ENCODE data around the gene CDK16.

The CDK16 gene

DNA sequence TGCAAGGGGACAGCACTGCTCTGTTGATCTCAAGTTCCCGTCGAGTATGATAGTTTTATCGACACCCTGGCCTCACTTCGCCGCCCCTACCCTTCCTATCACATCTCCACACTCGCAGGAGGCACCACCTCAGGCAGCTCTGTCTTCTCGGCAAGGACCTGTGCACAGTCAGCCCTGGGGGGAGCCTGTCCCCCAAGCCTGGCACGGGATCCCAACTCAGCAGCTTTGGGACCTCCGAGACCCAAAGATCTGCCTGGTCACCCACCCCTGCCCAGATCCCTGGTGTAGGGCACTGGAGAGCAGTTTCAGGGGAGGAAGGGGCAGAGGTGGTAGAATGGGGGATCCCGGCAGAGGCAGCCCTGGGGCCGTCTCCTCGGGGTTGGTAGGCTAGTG lies 42.9 kb upstream of the CDK16 start:
- Histone ChIP-seq H3K36me3 (ENCODE audit: control insufficient read depth, insufficient read depth, low read length) (peaks cover 39% of the 10 kb centered on the region), H3K9me3 (ENCODE audit: control insufficient read depth, insufficient read depth, low read length) (no peaks in the 10 kb centered on the region), H3K27ac (ENCODE audit: low read length) (no peak overlapping the region), H3K4me3 (ENCODE audit: low read length) (no peak overlapping the region), H3K4me1 (ENCODE audit: control insufficient read depth, insufficient read depth, low read length) (no peaks in the 10 kb centered on the region; the same call in 1 of the 2 replicates), H3K27me3 (ENCODE audit: control insufficient read depth, insufficient read depth, low read length) (no peaks in the 10 kb centered on the region)
- no CpG with 5 or more reads among the region's 12 CpGs for WGBS (ENCODE audit: insufficient coverage, insufficient read length)
- no peak for DNase-seq (ENCODE audit: low read depth, low spot score)

DNA sequence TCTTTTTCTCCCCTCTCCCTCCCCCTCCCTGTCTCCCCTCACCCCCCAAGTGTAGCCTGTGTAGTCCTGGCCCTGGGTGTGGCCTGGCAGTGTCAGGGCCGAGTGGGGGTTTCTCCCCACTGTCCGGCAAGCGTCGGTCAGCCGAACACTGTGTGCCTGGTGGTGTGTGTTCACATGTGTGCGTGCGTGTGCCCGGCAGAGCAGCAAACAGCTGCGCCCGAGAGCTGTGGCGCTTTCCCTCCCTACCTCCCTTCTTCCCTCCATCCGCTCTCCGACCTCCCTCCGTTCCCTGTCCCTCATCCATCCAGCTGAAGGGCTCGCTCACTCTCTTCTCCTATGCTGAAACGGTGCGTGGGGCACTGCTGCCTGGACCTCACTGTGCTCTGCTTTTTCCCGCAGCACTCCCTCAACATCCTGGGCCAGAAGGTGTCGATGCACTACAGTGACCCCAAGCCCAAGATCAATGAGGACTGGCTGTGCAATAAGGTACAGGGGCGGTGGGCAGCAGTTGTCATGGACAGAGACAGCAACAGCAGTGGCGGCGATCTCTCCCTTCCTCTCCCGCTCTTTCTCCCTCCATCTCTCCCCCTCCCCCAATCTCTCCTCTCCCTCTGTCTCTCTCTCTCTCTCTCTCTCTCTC lies 42.3 kb upstream of the CDK16 start:
- DNase-seq (ENCODE audit: low read depth, low spot score): no peak

DNA sequence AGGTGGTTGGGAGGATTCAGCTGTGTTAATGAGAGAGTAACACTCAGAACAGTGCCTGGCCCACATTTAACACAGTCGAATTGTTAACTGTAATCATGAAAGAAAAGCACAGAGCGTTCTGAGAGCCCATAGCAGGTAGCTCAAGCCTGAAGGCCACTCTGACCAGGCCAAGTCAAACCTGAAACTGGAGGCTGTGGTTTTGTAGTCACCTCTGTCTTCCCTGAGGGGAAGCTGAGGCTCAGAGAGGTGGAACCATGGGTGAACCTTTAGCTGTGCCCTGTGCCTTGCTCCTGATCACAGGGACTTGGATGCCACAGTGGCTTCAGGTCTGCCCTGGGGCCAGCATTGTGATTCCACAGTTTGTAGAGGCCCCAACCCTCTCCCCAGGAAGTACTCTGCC lies 41.4 kb upstream of the CDK16 start:
- no peak overlapping the region for H3K4me3 ChIP-seq (ENCODE audit: low read length)
- no peaks in the 10 kb centered on the region for H3K9me3 ChIP-seq (ENCODE audit: control insufficient read depth, insufficient read depth, low read length)
- no peaks in the 10 kb centered on the region for H3K27me3 ChIP-seq (ENCODE audit: control insufficient read depth, insufficient read depth, low read length)
- H3K27ac ChIP-seq (ENCODE audit: low read length): no peak overlapping the region
- no peaks in the 10 kb centered on the region; the same call in 1 of the 2 replicates for H3K4me1 ChIP-seq (ENCODE audit: control insufficient read depth, insufficient read depth, low read length)
- no peak for DNase-seq (ENCODE audit: low read depth, low spot score)
- no CpG with 5 or more reads among the region's 2 CpGs for WGBS (ENCODE audit: insufficient coverage, insufficient read length)
- peaks cover 47% of the 10 kb centered on the region for H3K36me3 ChIP-seq (ENCODE audit: control insufficient read depth, insufficient read depth, low read length)

More for the DNA sequence above, 42.3 kb upstream of the CDK16 start:
- H3K27ac ChIP-seq (ENCODE audit: low read length): no peak overlapping the region
- no peaks in the 10 kb centered on the region for H3K27me3 ChIP-seq (ENCODE audit: control insufficient read depth, insufficient read depth, low read length)
- no peaks in the 10 kb centered on the region; the same call in 1 of the 2 replicates for H3K4me1 ChIP-seq (ENCODE audit: control insufficient read depth, insufficient read depth, low read length)
- no peak overlapping the region for H3K4me3 ChIP-seq (ENCODE audit: low read length)
- no CpG with 5 or more reads among the region's 23 CpGs for WGBS (ENCODE audit: insufficient coverage, insufficient read length)
- peaks cover 40% of the 10 kb centered on the region for H3K36me3 ChIP-seq (ENCODE audit: control insufficient read depth, insufficient read depth, low read length)
- no peaks in the 10 kb centered on the region for H3K9me3 ChIP-seq (ENCODE audit: control insufficient read depth, insufficient read depth, low read length)

DNA sequence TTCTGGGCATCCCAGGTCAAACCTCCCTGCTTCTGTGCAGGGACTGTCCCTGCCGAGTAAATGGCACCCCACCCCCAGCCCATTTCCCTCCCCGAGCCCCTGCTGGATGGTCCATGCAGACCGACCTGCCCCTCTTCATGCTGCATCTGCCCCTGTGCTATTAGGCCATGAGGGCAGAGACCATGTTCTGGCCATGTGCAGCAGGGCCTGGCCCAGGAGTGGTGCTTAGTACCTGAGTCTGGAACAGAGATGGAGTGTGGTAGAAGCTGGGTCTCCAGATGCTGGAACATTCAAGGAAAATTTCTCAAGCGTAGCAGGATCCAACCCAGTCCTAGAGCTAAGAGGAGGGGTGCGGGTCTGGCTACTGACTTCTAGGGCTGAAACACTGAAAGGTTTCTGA lies 40.1 kb upstream of the CDK16 start:
- H3K9me3 ChIP-seq (ENCODE audit: control insufficient read depth, insufficient read depth, low read length): no peaks in the 10 kb centered on the region
- no peaks in the 10 kb centered on the region for H3K27me3 ChIP-seq (ENCODE audit: control insufficient read depth, insufficient read depth, low read length)
- H3K4me3 ChIP-seq (ENCODE audit: low read length): no peak overlapping the region
- no peak overlapping the region for H3K27ac ChIP-seq (ENCODE audit: low read length)
- WGBS (ENCODE audit: insufficient coverage, insufficient read length): no CpG with 5 or more reads among the region's 5 CpGs
- no peaks in the 10 kb centered on the region; the same call in 1 of the 2 replicates for H3K4me1 ChIP-seq (ENCODE audit: control insufficient read depth, insufficient read depth, low read length)
- DNase-seq (ENCODE audit: low read depth, low spot score): no peak
- peaks cover 47% of the 10 kb centered on the region for H3K36me3 ChIP-seq (ENCODE audit: control insufficient read depth, insufficient read depth, low read length)

DNA sequence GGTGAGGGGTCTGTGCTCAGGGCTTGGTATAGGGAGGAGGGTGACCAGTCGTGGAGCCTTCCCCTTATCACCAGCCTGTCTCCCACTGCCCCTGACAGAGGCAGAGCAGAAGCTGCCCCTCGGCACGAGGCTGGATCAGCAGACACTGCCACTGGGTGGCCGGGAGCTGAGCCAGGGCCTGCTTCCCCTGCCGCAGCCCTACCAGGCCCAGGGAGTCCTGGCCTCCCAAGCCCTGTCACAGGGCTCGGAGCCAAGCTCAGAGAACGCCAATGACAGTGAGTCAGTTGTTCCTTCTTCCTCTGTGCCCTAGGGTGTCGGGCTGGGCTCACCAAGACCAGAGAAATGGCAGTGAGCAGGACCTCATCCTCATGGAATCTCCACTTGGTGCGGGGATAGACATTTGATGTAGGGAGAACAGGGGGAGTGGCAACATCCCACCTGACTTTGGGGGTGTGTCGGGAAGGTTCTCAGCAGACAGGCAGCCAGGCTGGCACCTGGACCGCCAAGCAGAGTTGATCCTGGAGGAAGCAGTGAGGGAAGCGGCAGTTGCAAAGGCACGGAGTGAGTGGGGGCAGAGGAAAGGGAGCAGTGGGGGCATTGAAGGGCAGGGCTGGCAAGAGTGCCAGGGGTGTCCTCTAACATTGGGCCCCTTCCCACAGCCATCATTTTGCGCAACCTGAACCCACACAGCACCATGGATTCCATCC lies 39.1 kb upstream of the CDK16 start:
- H3K36me3 ChIP-seq (ENCODE audit: control insufficient read depth, insufficient read depth, low read length): peaks cover 45% of the 10 kb centered on the region
- WGBS (ENCODE audit: insufficient coverage, insufficient read length): no CpG with 5 or more reads among the region's 14 CpGs
- H3K27me3 ChIP-seq (ENCODE audit: control insufficient read depth, insufficient read depth, low read length): no peaks in the 10 kb centered on the region

DNA sequence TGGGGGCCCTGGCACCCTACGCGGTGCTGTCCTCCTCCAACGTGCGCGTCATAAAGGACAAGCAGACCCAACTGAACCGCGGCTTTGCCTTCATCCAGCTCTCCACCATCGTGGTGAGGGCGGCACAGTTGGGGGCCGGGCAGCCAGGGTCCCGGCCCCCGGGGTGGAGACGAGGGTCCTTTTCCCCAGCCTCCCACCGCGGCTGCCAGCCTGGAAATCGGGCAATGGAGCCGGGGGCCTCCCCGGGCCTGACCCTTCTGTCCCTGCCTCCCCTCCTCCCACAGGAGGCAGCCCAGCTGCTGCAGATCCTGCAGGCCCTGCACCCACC lies 38.6 kb upstream of the CDK16 start:
- no peaks in the 10 kb centered on the region; the same call in 1 of the 2 replicates for H3K4me1 ChIP-seq (ENCODE audit: control insufficient read depth, insufficient read depth, low read length)
- DNase-seq (ENCODE audit: low read depth, low spot score): no peak
- no peak overlapping the region for H3K27ac ChIP-seq (ENCODE audit: low read length)
- no CpG with 5 or more reads among the region's 18 CpGs for WGBS (ENCODE audit: insufficient coverage, insufficient read length)
- H3K36me3 ChIP-seq (ENCODE audit: control insufficient read depth, insufficient read depth, low read length): peaks cover 39% of the 10 kb centered on the region
- H3K9me3 ChIP-seq (ENCODE audit: control insufficient read depth, insufficient read depth, low read length): no peaks in the 10 kb centered on the region
- H3K4me3 ChIP-seq (ENCODE audit: low read length): no peak overlapping the region
- H3K27me3 ChIP-seq (ENCODE audit: control insufficient read depth, insufficient read depth, low read length): no peaks in the 10 kb centered on the region

More for the DNA sequence above, 39.1 kb upstream of the CDK16 start:
- Histone ChIP-seq H3K9me3 (ENCODE audit: control insufficient read depth, insufficient read depth, low read length) (no peaks in the 10 kb centered on the region), H3K4me3 (ENCODE audit: low read length) (no peak overlapping the region), H3K27ac (ENCODE audit: low read length) (no peak overlapping the region), H3K4me1 (ENCODE audit: control insufficient read depth, insufficient read depth, low read length) (no peaks in the 10 kb centered on the region; the same call in 1 of the 2 replicates)
- no peak for DNase-seq (ENCODE audit: low read depth, low spot score)

DNA sequence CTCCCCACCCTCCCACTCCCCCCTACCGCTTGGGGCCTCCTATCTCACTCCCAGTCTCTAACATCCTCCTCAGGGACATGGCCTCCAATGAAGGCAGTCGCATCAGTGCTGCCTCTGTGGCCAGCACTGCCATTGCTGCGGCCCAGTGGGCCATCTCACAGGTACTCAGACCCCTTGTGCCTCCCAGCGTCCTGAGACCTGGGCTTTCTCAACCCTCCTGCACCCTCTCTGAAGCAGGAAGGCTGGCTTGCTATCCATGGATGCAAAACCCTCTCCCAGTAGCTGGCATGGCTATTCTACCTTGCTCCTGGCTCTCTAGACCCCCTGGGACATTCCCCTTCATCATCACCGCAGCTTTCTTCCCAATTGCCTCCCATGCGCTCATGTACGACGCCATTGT lies 38.1 kb upstream of the CDK16 start:
- H3K27me3 ChIP-seq (ENCODE audit: control insufficient read depth, insufficient read depth, low read length): no peaks in the 10 kb centered on the region
- no CpG with 5 or more reads among the region's 8 CpGs for WGBS (ENCODE audit: insufficient coverage, insufficient read length)

DNA sequence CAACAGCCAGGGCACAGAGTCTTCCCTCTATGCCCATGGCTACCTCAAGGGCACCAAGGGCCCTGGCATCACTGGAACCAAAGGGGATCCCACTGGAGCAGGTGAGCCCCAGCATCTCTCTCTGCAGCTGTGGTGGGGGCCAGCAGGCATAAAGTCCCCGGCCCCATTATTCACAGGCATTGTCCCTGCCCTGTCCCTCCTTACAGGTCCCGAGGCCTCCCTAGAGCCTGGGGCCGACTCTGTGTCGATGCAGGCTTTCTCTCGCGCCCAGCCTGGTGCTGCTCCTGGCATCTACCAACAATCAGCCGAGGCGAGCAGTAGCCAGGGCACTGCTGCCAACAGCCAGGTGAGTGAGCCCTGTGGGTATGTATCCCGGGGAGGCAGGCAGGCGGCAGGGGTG lies 37.2 kb upstream of the CDK16 start:
- Histone ChIP-seq H3K9me3 (ENCODE audit: control insufficient read depth, insufficient read depth, low read length) (no peaks in the 10 kb centered on the region), H3K27me3 (ENCODE audit: control insufficient read depth, insufficient read depth, low read length) (no peaks in the 10 kb centered on the region), H3K27ac (ENCODE audit: low read length) (no peak overlapping the region), H3K4me1 (ENCODE audit: control insufficient read depth, insufficient read depth, low read length) (no peaks in the 10 kb centered on the region; the same call in 1 of the 2 replicates), H3K4me3 (ENCODE audit: low read length) (no peak overlapping the region), H3K36me3 (ENCODE audit: control insufficient read depth, insufficient read depth, low read length) (peaks cover 42% of the 10 kb centered on the region)
- DNase-seq (ENCODE audit: low read depth, low spot score): no peak
- no CpG with 5 or more reads among the region's 10 CpGs for WGBS (ENCODE audit: insufficient coverage, insufficient read length)

More for the DNA sequence above, 38.1 kb upstream of the CDK16 start:
- no peaks in the 10 kb centered on the region for H3K9me3 ChIP-seq (ENCODE audit: control insufficient read depth, insufficient read depth, low read length)
- no peak for DNase-seq (ENCODE audit: low read depth, low spot score)
- peaks cover 38% of the 10 kb centered on the region for H3K36me3 ChIP-seq (ENCODE audit: control insufficient read depth, insufficient read depth, low read length)
- H3K4me3 ChIP-seq (ENCODE audit: low read length): no peak overlapping the region
- no peak overlapping the region for H3K27ac ChIP-seq (ENCODE audit: low read length)
- H3K4me1 ChIP-seq (ENCODE audit: control insufficient read depth, insufficient read depth, low read length): no peaks in the 10 kb centered on the region; the same call in 1 of the 2 replicates

DNA sequence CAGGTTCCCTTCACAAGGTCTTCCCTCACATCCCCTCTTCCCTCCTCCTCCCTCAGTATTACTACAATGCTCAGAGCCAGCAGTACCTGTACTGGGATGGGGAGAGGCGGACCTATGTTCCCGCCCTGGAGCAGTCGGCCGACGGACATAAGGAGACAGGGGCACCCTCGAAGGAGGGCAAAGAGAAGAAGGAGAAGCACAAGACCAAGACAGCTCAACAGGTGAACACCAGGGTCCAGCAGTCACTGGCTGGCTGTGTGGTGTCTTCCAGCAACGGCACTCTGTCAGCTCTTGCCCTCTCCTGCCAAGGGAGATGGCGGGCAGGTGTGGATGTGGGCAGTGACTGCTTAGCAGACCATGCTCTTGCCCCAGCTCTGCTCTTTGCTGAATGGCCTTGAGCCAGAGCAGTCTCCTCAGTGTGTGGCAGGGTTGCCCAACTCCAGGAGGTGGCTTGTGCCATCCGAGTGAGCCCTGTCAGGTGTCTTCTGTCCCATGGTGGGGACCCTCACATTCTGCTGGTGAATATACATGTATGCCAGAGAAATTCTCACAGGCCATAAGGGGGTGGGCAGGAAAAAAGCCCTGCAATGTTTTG lies 36.3 kb upstream of the CDK16 start:
- Histone ChIP-seq H3K4me1 (ENCODE audit: control insufficient read depth, insufficient read depth, low read length) (no peaks in the 10 kb centered on the region; the same call in 1 of the 2 replicates), H3K27me3 (ENCODE audit: control insufficient read depth, insufficient read depth, low read length) (no peaks in the 10 kb centered on the region), H3K4me3 (ENCODE audit: low read length) (no peak overlapping the region), H3K27ac (ENCODE audit: low read length) (no peak overlapping the region), H3K36me3 (ENCODE audit: control insufficient read depth, insufficient read depth, low read length) (peaks cover 41% of the 10 kb centered on the region), H3K9me3 (ENCODE audit: control insufficient read depth, insufficient read depth, low read length) (no peaks in the 10 kb centered on the region)
- WGBS (ENCODE audit: insufficient coverage, insufficient read length): no CpG with 5 or more reads among the region's 9 CpGs
- DNase-seq (ENCODE audit: low read depth, low spot score): no peak

DNA sequence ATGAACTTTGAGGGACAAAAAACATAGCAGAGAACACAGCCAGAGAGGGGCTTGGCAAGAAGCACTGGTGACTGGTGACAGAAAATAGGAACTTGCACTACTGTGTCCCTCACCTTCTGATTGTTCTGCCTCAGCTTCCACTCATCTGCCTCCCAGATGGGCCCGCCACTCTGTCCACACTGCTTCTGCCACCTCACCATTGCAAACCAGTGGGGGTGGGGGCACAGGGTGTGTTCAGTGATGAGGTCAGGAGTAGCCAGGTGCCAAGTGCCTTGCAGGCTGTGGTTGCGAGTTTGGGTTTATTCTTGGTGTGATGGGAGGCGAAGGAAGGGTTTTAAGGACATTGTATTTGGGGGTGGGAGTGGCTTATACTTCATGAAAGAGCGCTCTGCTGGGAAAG lies 34.0 kb upstream of the CDK16 start:
- Histone ChIP-seq H3K36me3 (ENCODE audit: control insufficient read depth, insufficient read depth, low read length) (peaks cover 30% of the 10 kb centered on the region), H3K4me1 (ENCODE audit: control insufficient read depth, insufficient read depth, low read length) (no peaks in the 10 kb centered on the region; the same call in 1 of the 2 replicates), H3K9me3 (ENCODE audit: control insufficient read depth, insufficient read depth, low read length) (no peaks in the 10 kb centered on the region), H3K27ac (ENCODE audit: low read length) (no peak overlapping the region), H3K27me3 (ENCODE audit: control insufficient read depth, insufficient read depth, low read length) (no peaks in the 10 kb centered on the region), H3K4me3 (ENCODE audit: low read length) (no peak overlapping the region)
- DNase-seq (ENCODE audit: low read depth, low spot score): no peak
- WGBS (ENCODE audit: insufficient coverage, insufficient read length): no CpG with 5 or more reads among the region's 4 CpGs

Data from iPS DF 6.9 (cell line).